Hindlimb muscle (tissue), 1 donor: ENCODE measurements around the gene CLSTN2. TPM values are rescaled to one million over a fixed set of nuclear protein-coding genes. Genes with fewer than 3 reads are reported as not detected.

Experiments
- DNase-seq: peaks from one replicate; pipeline ENCODE4 v3.0.0-alpha.2; 2013
- polyA plus RNA-seq: library from polyadenylated mRNA; unstranded; fragments of 120-200 nt; gene quantifications from one replicate; pipeline ENCODE4 v1.2.1, GENCODE V29; 2013; ENCODE audit not compliant: insufficient read length

Gene CLSTN2
- polyA plus RNA-seq, 1 donor, result 2.5 TPM

GRCh38 chr3:140617135-140617534, 682.1 kb downstream of the CLSTN2 start:
- no peak for DNase-seq

GRCh38 chr3:140626856-140627255, 691.9 kb downstream of the CLSTN2 start:
- no peak for DNase-seq
